ENCODE measurements around the gene MCF2L.
A peak's percentile ranks its signal among the peaks of the same experiment; 100 is the strongest.
"Not testable (repeated sequence)": the region's sequence is repeated elsewhere in the genome, so short reads cannot be mapped to it uniquely, and the experiment has no call there.

Gene MCF2L

GRCh38 chr13:113110048-113110851 lies 141.2 kb downstream of the MCF2L start:
- DNase-seq (ENCODE audit: low read depth), result peak; percentile 26
- TF ChIP-seq CTCF (conservative IDR thresholded peaks at IDR 0.05; ENCODE audit: low read depth, low read length), result no peak
- H3K4me3 ChIP-seq (ENCODE audit: low read depth, low read length), result peak overlapping the region; percentile 24

GRCh38 chr13:113110852-113111315 lies 141.9 kb downstream of the MCF2L start:
- no peak for TF ChIP-seq CTCF (conservative IDR thresholded peaks at IDR 0.05; ENCODE audit: low read depth, low read length)
- DNase-seq (ENCODE audit: low read depth), result no peak
- H3K4me3 ChIP-seq (ENCODE audit: low read depth, low read length), result no peak overlapping the region

- DNase-seq (ENCODE audit: low read depth); H3K4me3 ChIP-seq (ENCODE audit: low read depth, low read length): not testable (repeated sequence)
Measured at GRCh38 chr13:113111821-113112220, 142.8 kb downstream of the MCF2L start.

GRCh38 chr13:113112475-113112874 lies 143.5 kb downstream of the MCF2L start:
- not testable (repeated sequence) for H3K4me3 ChIP-seq (ENCODE audit: low read depth, low read length); DNase-seq (ENCODE audit: low read depth)

GRCh38 chr13:113112893-113113845 lies 144.2 kb downstream of the MCF2L start:
- no peak overlapping the region for H3K4me3 ChIP-seq (ENCODE audit: low read depth, low read length)
- TF ChIP-seq CTCF (conservative IDR thresholded peaks at IDR 0.05; ENCODE audit: low read depth, low read length), result no peak
- no peak for DNase-seq (ENCODE audit: low read depth)

- DNase-seq (ENCODE audit: low read depth), result no peak
- TF ChIP-seq CTCF (conservative IDR thresholded peaks at IDR 0.05; ENCODE audit: low read depth, low read length), result no peak
- no peak overlapping the region for H3K4me3 ChIP-seq (ENCODE audit: low read depth, low read length)
Measured at GRCh38 chr13:113113846-113114271, 144.8 kb downstream of the MCF2L start.

- no peak for TF ChIP-seq CTCF (conservative IDR thresholded peaks at IDR 0.05; ENCODE audit: low read depth, low read length)
- no peak for DNase-seq (ENCODE audit: low read depth)
Measured at GRCh38 chr13:113114511-113115362, 145.7 kb downstream of the MCF2L start.

More at GRCh38 chr13:113114511-113115362, 145.7 kb downstream of the MCF2L start:
- no peak overlapping the region for H3K4me3 ChIP-seq (ENCODE audit: low read depth, low read length)
